Ishikawa (cell line): ENCODE measurements around the gene CCNJL.

Experiments used
- CEBPB ChIP-seq: IDR thresholded peaks from 2 replicates; pipeline ENCODE4 v1.6.1; 2012
- CREB1 ChIP-seq: IDR thresholded peaks from 2 replicates; pipeline ENCODE4 v1.6.1; 2012; ENCODE audit warnings: low read depth
- EGR1 ChIP-seq: IDR thresholded peaks from 2 replicates; pipeline ENCODE4 v1.6.1; 2012
- EP300 ChIP-seq: IDR thresholded peaks from 2 replicates; pipeline ENCODE4 v1.6.1; 2012; ENCODE audit warnings: borderline replicate concordance
- FOXM1 ChIP-seq: IDR thresholded peaks from 2 replicates; pipeline ENCODE4 v1.6.1; 2012; ENCODE audit warnings: low read depth, borderline replicate concordance
- NFIC ChIP-seq: IDR thresholded peaks from 2 replicates; pipeline ENCODE4 v1.6.1; 2012
- RAD21 ChIP-seq: IDR thresholded peaks from 2 replicates; pipeline ENCODE4 v1.6.1; 2012; ENCODE audit warnings: low read depth
- REST ChIP-seq: IDR thresholded peaks from 2 replicates; pipeline ENCODE4 v1.6.1; 2012; ENCODE audit warnings: low read depth, mild to moderate bottlenecking
- TAF1 ChIP-seq: IDR thresholded peaks from 2 replicates; pipeline ENCODE4 v1.6.1; 2012; ENCODE audit warnings: low read depth, mild to moderate bottlenecking
- TCF12 ChIP-seq: IDR thresholded peaks from 2 replicates; pipeline ENCODE4 v1.6.1; 2012; ENCODE audit warnings: low read depth
- TEAD4 ChIP-seq: IDR thresholded peaks from 2 replicates; pipeline ENCODE4 v1.6.1; 2012
- USF1 ChIP-seq: IDR thresholded peaks from 2 replicates; pipeline ENCODE4 v1.6.1; 2012
- YY1 ChIP-seq: IDR thresholded peaks from 2 replicates; pipeline ENCODE4 v1.6.1; 2012; ENCODE audit warnings: low read depth
- ZBTB7A ChIP-seq: IDR thresholded peaks from 2 replicates; pipeline ENCODE4 v1.6.1; 2012; ENCODE audit warnings: low read depth
- TF ChIP-seq, protein P1 (sequence below): IDR thresholded peaks from 2 replicates; pipeline ENCODE4 v1.6.1; 2012

CCNJL gene

DNA sequence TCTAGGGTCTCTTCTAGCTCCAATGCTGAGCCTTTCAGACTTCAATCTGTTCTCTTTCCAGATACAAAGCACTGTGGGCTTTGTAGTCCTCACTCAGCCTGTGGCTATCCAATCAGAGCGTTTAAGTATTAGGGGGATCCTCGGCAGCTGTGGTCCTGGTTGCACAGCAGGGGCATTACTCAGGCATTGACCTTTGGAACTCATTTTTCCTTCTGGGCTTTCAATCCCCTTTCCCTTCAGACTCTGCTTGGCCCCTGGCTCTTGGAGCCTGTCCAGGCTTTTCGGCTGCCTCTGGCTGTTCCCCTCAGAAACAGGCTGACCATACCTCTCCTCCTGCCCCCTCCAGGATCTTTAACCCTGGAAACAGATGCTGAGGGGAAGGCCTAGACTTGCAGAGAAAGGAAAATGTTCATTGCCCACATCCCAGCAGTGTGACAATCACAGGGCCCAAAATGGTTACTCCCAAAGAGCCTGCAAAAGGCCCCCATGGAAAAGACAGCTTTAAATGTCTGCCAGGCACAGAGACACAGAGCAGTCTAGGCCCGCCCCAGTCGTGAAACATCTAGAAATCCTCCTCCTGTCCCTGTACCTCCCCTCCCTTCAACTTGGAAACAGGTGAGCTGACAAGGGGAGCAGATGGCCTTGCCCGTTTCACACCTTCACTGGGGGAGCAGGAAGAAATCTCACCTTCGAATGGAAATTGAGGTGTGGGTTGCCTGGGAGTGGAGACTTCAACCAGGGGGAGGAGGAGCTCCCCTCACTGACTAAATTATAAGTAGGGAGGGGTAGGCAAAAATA is 44.4 kb upstream of the CCNJL start:
- TF ChIP-seq CEBPB (no peak), TAF1 (no peak), RAD21 (no peak), FOXM1 (no peak), CREB1 (no peak), NFIC (no peak), TEAD4 (no peak), ZBTB7A (no peak), YY1 (no peak), EP300 (no peak), TCF12 (no peak), REST (no peak), EGR1 (no peak), USF1 (no peak)
- TF ChIP-seq, protein P1, sequence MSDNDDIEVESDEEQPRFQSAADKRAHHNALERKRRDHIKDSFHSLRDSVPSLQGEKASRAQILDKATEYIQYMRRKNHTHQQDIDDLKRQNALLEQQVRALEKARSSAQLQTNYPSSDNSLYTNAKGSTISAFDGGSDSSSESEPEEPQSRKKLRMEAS, result no peak

- TF ChIP-seq, protein P1, result no peak
- TF ChIP-seq NFIC, result no peak
- no peak for TF ChIP-seq FOXM1
- no peak for TF ChIP-seq TCF12
- TF ChIP-seq REST, result no peak
- no peak for TF ChIP-seq CEBPB
- no peak for TF ChIP-seq RAD21
- no peak for TF ChIP-seq ZBTB7A
- TF ChIP-seq YY1, result no peak
These were observed 42.3 kb upstream of the CCNJL start for GRCh38 chr5:160354666-160355065.

DNA sequence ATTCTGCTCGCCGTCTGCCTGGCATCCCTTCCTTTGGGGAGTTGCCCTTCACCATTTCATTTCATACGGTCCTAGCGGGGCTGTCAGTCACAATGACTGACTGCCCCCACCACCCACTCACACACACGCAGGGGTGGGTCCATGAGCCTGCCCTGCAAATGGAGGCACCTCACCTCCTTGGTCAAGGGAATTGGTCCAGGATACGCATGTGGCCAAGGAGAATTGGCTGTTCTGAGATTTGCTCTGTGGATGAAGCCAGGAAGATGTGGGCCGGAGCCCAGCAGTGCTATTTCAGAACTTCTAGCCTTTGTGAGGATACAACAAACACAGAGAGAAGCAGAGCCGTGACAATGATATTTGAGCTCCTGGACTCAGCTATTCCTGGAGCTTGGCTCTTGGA is 41.0 kb upstream of the CCNJL start:
- no peak for TF ChIP-seq USF1

GRCh38 chr5:160352308-160352707 is 39.9 kb upstream of the CCNJL start:
- TF ChIP-seq, protein P1, result no peak
- no peak for TF ChIP-seq EGR1
- no peak for TF ChIP-seq CREB1
- TF ChIP-seq NFIC, result no peak
- no peak for TF ChIP-seq FOXM1
- TF ChIP-seq USF1, result no peak
- TF ChIP-seq YY1, result no peak
- TF ChIP-seq TEAD4, result no peak

DNA sequence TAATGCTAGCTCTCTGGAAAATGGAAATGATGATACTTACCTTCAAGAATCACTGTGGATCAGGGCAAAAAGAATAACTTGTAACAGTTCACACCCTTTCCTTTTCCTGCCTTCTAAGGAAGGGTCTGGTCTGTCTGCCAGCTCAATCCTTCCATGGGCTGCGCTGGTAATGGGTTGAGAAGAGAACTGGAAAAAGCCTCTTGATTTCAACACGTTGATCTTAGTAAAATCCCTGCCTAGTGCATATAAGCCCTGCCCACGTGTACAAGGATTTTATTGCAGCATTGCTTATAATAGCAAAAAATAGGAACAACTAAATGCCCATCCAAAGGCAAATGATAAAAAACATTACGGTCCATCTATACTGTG is 37.6 kb upstream of the CCNJL start:
- TF ChIP-seq USF1 (no peak), RAD21 (no peak), CEBPB (no peak), REST (no peak), FOXM1 (no peak), EP300 (no peak), EGR1 (no peak), TEAD4 (no peak), NFIC (no peak), TCF12 (no peak), ZBTB7A (no peak), YY1 (no peak)
- TF ChIP-seq, protein P1, result no peak
